ENCODE measurements around the gene POLR3G. TPM values are rescaled to one million over a fixed set of nuclear protein-coding genes. Genes with fewer than 3 reads are reported as not detected.

POLR3G gene
- total and polyA plus RNA-seq, 12 donors, result 0.13 to 2.1 (median 0.54) TPM

DNA sequence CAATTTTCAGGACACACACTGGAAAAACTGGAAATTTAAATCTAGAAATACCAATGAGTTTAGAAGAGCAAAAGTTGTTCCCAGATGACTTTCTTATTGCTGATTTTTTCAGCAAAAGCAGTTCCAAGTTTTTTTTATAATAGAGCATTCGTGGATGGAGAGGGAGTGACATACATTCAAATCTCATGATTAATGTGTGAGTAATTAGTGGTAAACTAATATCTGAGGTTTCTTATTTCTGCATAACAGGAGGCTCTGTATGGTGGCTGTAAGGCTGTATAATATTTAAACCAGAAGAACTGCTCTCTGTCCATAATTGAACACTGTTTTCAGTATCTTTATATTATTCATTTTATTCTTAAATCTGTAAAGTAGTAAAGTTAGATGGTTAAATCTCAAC, 28.9 kb downstream of the POLR3G start:
- Histone ChIP-seq H3K27me3 (no peaks in the 10 kb centered on the region), H3K36me3 (no peaks in the 10 kb centered on the region), H3K4me3 (no peak overlapping the region), H3K9me3 (no peaks in the 10 kb centered on the region), H3K27ac (no peak overlapping the region), H3K4me1 (no peaks in the 10 kb centered on the region)
- intact Hi-C loops (cut with DNase I), result no loop called here
- ATAC-seq (no peak), DNase-seq (no peak)
- TF ChIP-seq, protein P1, sequence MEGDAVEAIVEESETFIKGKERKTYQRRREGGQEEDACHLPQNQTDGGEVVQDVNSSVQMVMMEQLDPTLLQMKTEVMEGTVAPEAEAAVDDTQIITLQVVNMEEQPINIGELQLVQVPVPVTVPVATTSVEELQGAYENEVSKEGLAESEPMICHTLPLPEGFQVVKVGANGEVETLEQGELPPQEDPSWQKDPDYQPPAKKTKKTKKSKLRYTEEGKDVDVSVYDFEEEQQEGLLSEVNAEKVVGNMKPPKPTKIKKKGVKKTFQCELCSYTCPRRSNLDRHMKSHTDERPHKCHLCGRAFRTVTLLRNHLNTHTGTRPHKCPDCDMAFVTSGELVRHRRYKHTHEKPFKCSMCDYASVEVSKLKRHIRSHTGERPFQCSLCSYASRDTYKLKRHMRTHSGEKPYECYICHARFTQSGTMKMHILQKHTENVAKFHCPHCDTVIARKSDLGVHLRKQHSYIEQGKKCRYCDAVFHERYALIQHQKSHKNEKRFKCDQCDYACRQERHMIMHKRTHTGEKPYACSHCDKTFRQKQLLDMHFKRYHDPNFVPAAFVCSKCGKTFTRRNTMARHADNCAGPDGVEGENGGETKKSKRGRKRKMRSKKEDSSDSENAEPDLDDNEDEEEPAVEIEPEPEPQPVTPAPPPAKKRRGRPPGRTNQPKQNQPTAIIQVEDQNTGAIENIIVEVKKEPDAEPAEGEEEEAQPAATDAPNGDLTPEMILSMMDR (IDR thresholded peaks at IDR 0.05), result no peak
- WGBS, 2 donors, result 85 to 88% methylated on average over 1 of the region's 1 CpG

DNA sequence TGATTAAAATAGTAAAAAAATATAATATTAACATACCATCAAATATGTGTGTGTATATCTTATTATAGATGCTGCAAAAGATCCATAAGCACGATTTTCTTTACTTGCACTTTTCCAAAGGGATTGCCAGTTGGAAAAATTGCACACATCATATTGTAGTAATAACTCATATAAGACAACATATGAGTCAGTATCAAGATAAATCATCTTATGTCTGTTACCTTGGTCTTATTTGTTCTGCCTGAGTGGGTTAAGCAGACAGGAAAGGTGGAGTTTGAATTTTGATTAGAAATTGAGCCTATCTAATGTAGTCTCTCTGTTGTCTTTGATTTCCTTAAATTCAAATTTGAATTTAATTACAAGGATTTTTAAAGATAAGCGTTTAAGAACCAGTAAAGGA, 30.1 kb downstream of the POLR3G start:
- TF ChIP-seq, protein P1 (IDR thresholded peaks at IDR 0.05), result no peak
- no peaks in the 10 kb centered on the region for H3K27me3 ChIP-seq
- intact Hi-C loops (cut with DNase I), result no loop called here
- 93 to 94% methylated on average over 2 of the region's 2 CpGs for WGBS, 2 donors
- H3K27ac ChIP-seq, result no peak overlapping the region
- H3K4me3 ChIP-seq, result no peak overlapping the region
- H3K36me3 ChIP-seq, result no peaks in the 10 kb centered on the region
- ATAC-seq (no peak), DNase-seq (no peak)
- H3K4me1 ChIP-seq, result no peaks in the 10 kb centered on the region
- no peaks in the 10 kb centered on the region for H3K9me3 ChIP-seq

DNA sequence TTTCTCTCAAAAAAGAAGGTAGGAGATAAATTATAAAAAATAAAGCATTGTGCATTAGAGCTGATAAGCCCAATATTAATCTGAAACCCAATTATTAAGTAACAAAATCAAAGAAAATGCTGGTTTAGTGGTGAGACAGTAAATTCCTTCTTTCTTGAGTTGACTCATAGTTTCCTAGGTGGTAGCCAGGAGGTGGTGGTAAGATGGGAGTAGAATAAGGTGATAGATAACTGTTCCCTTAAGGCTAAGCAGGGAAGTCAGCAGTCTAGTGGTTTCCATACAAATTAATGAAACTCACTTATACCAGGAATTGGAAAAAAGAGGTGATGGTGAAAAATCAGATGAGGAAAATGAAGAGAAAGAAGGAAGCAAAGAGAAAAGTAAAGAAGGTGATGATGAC, 31.6 kb downstream of the POLR3G start:
- Histone ChIP-seq H3K27ac (no peak overlapping the region), H3K4me3 (no peak overlapping the region), H3K4me1 (no peaks in the 10 kb centered on the region), H3K36me3 (no peaks in the 10 kb centered on the region), H3K27me3 (no peaks in the 10 kb centered on the region), H3K9me3 (no peaks in the 10 kb centered on the region)
- TF ChIP-seq, protein P1 (IDR thresholded peaks at IDR 0.05), result no peak
- DNase-seq (no peak), ATAC-seq (no peak)
- intact Hi-C loops (cut with DNase I), result no loop called here

DNA sequence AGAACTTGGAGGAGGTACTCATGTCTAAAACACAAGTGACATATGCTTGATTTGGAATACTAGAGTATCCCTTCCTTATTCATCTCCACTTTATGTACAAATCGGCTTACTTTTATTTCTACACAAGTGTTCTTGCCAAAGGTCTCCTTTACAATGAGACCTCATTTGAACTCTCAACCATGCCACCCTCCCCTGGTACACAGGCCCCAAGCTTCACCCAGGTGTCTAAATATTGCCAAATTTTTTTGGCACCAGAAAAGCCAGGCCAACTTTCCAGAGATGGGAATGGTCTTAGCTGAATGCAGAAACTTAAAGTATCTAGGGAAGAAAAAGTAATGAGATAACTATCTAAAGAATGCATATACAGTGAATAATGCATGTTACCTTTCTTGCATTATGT, 35.8 kb downstream of the POLR3G start:
- Histone ChIP-seq H3K27ac (no peak overlapping the region), H3K4me3 (no peak overlapping the region), H3K9me3 (no peaks in the 10 kb centered on the region), H3K27me3 (no peaks in the 10 kb centered on the region), H3K4me1 (no peaks in the 10 kb centered on the region), H3K36me3 (peaks cover 0 to 11% (median 0%) of the 10 kb centered on the region in 9 donors)
- ATAC-seq (no peak), DNase-seq (no peak)
- WGBS, 2 donors, result 96 to 100% methylated on average over 1 of the region's 1 CpG
- intact Hi-C loops (cut with DNase I), result no loop called here
- TF ChIP-seq, protein P1 (IDR thresholded peaks at IDR 0.05), result no peak

DNA sequence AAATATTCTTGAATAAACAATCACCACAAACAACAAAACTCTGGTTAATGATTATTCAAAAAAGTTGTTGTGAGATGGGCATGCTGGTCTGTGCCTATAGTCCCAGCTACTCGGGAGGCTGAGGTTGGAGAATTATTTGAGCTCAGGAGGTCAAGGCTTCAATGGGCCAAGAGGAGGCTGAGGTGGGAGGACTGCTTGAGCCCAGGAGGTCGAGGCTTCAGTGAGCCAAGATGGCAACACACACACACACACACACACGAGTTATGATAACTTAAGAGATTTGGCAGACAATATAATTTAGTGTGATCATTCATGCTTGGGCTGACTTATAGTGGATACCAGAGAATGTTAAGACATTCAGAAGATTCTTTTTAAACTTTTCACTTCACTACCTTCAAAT, 39.9 kb downstream of the POLR3G start:
- DNase-seq, result no peak
- Histone ChIP-seq H3K4me3 (no peak overlapping the region), H3K9me3 (no peaks in the 10 kb centered on the region), H3K27me3 (no peaks in the 10 kb centered on the region), H3K4me1 (no peaks in the 10 kb centered on the region), H3K36me3 (peaks cover 0 to 46% (median 4%) of the 10 kb centered on the region in 9 donors), H3K27ac (no peak overlapping the region)
- TF ChIP-seq, protein P1 (IDR thresholded peaks at IDR 0.05), result no peak
- intact Hi-C loops (cut with DNase I), result no loop called here
- WGBS, 2 donors, result 78 to 79% methylated on average over 3 of the region's 3 CpGs
- ATAC-seq, result no peak
